Measurements from ENCODE around the gene HMGA1.

DNA sequence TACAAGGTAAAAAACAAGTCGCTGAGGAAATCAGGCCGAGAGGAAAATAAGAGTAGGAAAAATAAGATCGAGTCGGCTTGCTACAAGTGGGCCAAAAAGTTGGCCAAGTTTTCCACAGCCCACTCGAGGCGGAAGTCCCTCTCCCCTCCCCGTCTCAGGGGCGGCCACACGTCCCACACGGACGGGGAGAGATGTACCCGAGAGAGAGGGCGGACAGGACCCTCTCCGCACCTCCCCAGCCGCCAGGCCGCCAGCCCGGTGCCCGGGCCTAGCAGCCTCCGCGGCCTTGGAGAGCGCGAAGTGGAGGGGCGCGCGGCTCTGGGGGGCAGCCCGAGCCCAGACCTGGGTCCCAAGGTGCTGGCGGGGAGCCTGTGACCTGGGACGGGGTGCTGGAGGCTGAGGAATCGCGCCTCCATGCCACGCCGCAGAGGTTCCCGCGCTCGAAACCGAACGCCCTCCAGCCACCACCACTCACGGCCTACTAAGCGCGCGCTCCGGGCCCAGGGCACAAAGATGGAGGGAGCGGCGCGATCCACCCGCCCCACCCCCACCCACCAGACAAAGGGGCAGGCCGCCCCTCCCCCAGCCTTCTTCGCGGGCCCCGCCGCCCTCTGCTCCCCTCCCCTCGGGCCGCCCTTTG, 1.9 kb upstream of the HMGA1 start:
- TF ChIP-seq CTCF (conservative IDR thresholded peaks at IDR 0.05; ENCODE audit: low read length) (no peak), EZH2phosphoT487 (IDR thresholded peaks at IDR 0.05; ENCODE audit: borderline replicate concordance) (no peak)

Measured in Loucy (cell line).